Activated gamma-delta T cell (primary cell): ENCODE measurements around the gene TEAD4.

Experiments
- DNase-seq: peaks from one replicate; lab custom pipeline; 2025; lab: John Stamatoyannopoulos, UW

The TEAD4 gene

DNA sequence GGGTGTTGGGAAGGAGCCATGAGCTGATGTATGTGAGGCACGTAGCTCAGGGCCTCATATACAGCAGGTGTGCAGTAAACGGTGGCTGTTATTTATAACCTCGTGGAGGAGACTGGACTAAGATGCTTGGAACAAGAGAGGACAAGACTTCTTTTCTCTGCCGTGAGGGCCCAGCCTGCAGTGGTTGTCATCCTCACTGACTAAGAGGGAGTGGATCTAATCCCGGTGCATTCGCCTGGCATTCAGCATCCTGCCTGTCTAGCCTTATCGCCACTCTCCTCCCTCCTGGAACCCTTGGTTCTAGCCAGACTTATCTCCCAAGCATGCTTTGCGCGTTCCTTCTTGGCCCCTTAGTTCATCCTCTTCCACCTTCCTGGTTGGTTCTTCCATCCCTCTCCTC is 121.9 kb downstream of the TEAD4 start:
- DNase-seq: no peak

DNA sequence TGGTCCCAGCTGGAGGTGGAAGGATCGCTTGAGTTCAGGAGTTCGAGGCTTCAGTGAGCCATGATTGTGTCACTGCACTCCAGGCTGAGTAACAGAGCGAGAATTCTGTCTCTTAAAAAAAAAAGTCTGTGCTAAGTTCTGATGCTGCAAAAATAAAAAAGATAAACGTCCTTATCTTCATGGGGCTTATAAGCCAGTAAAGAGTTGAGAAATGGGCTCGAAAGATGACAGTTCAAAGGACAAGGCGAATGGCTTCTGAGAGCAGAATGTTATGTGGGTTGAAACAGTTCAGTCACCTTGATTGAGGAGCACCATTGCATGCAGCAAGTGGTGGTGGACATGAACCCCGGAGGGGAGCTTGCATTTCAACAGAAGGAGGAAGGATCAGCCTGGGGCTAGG is 122.7 kb downstream of the TEAD4 start:
- no peak for DNase-seq

DNA sequence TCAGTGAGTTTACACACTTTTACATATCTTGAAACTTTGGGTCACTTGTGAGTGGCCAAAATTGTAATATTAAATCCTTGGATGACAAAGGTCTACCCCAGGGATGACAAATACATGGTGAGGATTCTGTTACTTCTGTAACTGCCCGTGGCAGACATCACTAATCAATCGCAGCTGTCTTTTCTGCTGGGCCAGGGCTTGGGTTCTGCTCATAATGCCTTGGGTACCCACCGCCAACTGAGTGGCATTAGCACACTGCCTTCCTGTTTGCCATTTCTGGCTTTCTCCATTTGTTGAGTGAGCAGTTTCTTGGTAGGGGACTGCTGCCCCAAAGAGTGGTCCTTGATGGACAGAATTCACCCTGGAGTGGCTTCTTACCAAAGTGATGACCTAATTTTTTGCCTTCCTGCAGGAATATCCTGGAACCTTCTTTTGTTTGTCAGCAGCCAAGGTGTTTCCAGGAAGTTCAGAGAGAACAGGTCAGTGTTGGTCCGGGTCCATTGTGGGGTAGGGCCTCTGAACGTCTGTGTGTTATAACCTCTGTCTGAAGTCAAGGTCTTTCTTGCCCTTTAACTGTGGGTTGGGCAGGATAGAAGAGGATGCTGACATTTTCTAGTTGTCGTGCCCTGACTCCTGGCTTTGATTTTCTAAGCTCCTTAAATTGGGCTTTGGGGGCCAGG is 124.2 kb downstream of the TEAD4 start:
- no peak for DNase-seq

DNA sequence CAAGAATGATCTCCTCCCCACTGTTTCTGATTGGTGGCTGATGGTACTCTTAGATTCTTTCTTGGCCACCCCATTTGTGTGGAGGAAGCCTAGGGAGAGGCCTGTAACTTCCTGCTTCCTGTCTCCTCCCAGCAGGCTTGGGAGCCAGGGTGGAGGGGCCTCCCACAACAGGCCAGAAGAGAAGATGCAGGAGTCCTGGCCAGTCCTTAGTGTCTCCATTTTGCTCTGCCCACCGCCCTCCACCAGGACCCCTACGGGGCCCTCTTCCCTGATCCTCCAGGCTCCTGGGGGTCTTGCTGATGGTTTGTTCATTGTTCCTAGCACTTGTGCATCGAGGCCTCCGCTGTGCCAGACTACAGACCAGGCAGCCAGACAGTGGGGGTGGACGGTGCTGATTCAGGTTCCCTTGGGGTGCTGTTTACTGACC is 124.7 kb downstream of the TEAD4 start:
- DNase-seq: no peak

DNA sequence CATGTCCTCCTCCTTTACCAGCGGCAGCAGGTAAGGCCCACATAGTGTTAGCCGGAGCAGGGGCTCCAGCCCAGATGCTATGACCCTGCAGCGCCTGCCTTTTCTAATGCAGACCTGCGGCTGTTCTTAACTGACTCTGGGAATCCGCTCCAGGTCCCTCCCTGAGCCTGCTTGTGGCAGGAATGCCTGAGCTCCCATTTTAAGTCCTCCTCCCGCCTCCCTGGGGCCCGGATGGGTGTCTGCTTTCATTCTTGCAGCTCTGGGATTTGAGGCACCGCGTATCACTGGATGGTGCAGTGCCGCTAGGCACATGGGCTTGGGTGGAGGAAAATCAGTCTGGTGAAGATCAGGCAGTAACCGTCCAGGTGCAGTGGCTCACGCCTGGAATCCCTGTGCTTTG is 125.5 kb downstream of the TEAD4 start:
- DNase-seq: no peak

DNA sequence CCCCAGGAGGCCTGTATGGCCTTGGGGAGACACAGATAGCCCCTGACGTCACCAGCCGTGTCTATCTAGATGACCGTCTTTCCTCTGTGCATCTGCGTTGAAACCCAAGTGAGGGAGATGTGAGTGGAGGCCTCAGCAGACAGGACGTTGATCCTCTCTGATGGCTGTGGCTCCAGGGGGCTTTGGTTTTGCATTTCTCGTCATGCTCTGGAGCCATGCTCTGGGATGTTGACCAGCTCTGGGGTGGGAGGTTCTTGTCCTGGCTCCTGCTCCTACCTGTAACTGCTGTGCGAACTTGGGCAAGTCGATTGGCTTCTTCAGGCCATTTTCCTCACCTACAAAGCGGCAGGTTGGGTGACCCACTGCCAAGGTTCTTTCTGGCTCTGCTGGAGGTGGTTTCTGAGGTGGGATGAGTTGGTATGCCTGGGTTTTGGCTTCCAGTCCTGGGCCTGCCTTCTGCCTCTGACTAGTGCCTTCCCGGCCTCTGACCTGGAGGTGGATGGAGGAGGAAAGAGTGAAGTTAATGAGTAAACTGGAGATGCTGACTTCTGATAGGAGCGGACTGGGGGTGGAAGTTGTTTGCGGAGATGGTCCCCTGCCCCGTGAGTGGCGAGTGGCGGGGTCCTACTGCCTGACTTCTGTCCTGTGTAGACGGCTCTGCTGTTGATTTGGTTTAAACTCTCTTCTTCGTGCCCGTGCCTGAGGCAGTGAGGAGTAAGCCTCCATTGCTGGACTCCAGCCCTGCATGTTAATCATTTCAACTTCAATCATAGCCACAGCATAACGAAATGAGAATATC is 126.3 kb downstream of the TEAD4 start:
- no peak for DNase-seq

DNA sequence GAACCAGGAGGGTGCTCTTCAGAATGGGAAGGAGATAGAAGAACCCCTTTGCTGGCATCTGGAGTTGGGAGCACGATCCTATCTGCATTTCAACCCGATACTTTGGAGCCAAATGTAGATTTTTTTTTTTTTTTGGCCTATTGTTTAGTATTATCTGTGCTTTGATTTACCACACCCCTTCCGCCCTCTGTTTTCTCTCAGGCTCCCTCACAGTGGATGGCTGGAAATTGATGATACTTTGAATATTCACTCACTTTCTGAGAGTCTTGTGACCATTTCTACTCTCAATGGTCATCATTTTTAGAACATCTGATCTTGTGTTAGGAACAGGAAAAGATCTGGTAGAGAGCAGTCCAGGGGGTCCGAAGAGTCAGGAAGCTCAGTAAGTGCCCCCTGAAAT is 127.0 kb downstream of the TEAD4 start:
- DNase-seq: no peak

DNA sequence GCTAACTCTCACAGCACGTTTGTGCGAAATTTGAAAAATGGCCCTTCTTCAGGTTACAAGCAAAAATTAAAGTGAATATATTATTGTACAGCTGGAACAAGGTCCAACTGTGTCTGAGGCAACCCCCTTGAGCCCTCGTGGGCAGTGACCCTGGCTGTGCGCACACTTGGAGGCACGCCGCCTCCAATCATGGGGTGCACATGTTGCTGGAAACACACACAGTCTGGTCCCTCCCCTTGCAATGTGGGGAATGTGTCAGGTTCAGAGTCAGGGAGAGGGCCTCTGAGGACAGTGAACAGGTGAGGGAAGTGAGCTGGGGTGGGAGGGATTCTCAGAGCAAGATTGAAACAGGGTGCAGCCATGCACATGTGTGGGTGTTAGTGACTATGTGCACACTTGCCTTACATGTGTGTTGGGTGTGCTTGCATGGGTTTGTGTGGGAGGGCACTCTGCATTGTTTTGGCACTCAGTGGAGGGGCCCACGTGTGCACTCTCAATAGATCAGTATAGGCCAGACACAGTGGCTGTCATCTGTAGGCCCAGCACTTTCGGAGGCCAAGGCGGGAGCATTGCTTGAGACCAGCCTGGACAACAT is 127.6 kb downstream of the TEAD4 start:
- no peak for DNase-seq

DNA sequence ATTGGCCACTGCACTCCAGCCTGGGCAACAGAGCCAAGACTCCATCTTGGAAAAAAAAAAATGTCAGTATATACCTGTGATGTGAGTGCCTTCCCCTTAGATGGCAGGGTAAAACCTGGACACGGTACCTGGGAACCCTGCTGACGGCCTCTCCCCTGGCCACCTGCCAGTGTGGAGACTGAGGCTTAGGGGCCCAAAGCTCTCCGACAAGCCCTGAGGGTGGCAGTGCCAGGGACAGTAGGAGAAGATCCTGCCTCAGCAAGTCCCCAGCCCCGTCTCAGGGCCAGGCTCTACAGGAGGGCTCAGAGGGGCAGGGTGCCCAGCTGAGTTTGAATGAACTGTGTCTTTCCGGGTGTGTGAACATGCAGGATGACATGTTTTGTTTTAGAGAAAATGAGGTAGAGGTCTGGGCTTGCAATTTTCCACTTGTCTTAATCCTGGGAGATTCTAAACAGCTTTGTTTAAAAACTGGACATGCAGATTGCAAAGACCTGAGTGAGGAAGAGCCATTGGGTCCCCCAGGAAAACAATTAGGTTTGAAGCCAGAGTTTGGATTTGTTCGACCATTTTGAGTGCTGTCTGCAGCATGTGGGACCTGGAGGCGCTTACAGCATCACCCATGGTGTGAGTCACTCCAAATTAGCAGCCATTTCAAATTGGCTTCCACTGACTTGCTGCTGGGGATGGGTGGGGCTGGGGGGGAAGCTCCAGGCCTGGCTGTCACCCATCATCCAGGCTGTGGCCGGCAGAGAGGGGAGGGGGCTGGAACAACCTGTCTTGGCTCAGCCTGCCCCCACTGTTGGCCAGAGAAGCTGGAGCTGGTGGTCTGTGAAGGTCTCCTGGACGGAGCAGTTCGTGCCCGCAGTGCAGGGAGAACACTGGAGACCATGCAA is 128.8 kb downstream of the TEAD4 start:
- no peak for DNase-seq

DNA sequence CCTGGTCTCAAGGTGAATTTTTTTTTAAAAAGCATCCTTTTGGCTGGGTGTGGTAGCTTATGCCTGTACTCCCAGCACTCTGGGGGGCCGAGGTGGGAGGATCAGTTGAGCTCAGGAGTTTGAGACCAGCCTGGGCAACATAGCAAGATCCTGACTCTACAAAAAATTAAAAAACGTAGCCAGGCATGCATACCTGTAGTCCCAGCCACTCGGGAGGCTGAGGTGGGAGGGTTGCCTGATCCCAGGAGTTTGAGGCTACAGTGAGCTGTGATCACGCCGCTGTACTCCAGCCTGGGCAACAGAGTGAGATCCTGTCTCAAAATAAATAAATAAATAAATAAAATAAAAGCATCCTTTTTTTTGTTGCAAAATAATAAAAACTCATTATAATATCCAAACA is 130.4 kb downstream of the TEAD4 start:
- DNase-seq: no peak
